DMS 273 treated with DMSO at 0.1 percent for 48 hours (cell line): ENCODE data around the gene BCLAF1.
"Not testable (repeated sequence)": the region's sequence is repeated elsewhere in the genome, so short reads cannot be mapped to it uniquely, and the experiment has no call there.

ENCODE experiments used
- DNase-seq: peaks from one replicate; lab custom pipeline; 2025; lab: John Stamatoyannopoulos, UW

The BCLAF1 gene

GRCh38 chr6:136244061-136244616 lies 45.5 kb downstream of the BCLAF1 start:
- DNase-seq, result no peak

DNA sequence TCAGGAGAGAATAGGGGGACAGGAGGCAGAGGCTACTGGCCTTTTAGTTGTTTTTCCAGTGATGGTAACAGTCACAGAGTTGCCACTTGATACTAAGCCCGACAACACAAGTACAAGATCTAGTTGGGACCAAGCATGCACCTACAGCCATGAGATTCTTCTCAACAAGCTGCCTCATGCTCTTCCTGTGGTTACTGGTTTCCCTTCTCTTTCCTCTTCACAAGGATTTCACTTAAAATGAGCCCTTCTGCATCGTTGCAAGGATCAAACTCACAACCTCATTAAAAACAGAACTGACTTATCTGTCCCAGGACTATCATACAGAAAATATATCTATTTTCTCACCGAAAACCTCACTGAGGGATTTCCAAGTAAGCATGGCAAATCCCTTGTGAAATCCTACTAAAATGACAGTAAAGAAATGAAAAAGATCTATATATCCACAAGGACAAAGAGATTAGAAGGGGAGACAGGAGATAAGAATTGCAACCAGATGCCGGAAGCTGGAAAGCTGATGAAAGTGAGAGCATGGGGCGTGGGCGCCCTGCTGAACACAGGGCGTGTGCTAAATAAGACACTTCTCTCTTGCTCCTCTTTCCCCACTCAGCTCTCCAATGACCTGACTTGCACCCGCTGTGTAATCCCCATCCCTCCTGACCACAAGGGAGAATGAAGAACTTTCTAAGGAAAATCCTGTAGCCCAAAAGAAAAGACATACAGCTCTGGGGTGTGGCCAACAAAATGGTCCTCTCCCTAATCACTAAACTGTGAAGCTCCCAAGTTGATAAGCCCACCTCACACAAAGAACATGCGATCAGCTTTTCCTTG lies 53.0 kb downstream of the BCLAF1 start:
- DNase-seq, result no peak

DNA sequence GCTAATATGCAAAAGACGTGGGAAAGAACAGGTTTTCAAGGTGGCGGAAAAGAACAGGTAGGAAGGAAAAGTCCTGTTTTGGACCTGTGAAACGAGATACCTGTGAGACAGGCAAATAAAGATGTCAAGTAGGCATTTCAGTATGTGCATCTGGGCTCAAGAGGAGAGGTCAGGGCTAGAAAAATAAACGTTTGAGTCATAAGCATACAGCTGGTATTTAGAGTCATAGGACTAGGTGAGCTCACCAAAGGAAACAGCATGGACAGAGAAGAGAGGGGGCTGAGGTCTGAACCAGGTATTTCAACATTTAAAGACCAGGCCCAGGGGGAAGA lies 54.4 kb downstream of the BCLAF1 start:
- DNase-seq, result no peak

DNA sequence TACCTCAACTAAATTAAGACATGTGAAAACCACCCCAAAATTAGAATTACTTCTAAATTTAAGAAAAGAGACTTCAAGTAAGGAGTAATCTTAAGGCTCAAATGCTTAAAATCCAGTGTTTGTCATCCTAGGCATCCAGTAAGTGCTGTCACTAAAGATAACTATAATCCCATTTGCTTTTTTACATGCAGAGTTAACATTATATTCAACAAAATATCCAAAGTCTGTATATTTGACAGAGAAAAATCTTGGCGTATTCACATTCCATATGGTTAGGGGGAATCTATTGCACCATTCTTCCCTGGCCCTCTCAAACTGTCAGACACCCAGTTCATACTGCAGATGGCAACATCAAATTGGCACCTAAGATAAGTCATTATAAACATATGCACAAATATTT lies 56.9 kb downstream of the BCLAF1 start:
- DNase-seq, result no peak

DNA sequence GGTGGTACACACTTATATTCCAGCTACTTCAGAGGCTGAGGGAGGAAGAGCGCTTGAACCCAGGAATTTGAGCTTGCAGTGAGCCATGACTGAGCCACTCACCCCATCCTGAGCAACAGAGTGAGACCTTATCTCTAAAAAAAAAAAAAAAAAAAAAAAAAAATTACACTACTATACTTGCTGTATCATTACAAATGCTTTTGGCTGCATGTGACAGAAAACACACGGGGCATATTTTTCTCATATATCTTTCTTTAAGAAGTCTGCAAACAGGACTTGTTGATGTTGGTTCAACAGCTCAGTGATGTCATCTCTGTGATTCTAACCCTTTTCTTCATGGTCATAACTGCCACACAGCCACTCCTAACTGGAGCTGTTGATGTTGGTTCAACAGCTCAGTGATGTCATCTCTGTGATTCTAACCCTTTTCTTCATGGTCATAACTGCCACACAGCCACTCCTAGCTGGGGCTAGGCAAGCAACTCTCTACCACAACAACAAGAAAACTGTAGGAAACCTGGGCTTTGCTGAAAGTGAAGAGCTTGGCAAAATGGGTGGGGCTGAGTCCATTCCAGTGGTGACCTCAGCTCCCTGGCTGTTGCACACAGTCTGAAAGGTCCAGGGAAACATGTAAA lies 59.3 kb downstream of the BCLAF1 start:
- no peak for DNase-seq

DNA sequence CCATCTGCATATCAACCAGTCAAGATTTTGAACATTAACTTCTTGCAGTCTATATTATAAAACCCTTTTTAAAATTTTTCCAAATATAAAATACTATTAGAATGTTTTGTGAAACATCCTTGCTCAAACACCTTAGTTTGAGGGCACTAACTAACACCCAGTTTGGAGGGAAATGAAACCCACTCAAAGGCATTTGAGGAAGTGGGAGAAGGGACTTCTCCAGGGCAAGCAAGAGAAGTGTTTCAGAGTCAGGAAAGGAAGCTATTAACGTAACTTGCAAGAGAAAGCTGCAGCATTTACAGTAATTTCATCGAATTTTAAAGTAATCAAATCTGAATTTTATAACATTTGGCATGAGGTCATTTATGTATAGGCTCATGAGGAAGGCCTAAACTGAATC lies 60.8 kb downstream of the BCLAF1 start:
- no peak for DNase-seq

DNA sequence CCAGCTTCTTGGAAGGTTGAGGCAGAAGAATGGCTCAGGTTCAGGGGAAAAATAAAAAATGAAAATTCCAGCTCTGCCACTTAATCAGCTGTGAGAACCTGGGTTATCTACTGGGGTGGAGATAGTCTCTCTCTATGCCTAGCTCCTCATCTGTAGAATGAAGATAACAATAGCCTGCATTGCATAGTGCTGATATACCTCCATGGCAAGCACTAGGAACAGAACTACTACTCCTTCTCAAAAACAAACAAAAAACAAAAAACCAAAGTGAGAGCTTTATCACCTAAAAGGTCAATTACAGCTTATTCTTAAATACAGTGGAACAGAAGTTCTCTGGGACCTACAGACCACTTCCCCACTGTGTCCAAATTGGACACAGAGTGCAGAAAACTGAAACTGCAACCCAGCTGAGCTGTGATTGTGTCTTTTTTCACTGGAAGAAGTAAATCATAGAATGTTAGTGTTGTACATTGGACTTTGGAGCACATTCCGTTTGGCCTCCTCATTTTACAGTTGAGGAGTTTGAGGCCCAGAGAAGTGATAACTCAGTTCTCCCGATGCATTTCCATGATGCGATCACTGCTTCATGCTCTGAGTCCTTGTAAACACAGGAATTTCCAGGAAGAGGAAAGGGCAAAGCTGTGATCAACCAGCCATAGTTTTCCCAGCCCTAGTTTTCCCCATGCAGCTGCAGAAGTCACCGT lies 62.8 kb downstream of the BCLAF1 start:
- DNase-seq, result no peak

DNA sequence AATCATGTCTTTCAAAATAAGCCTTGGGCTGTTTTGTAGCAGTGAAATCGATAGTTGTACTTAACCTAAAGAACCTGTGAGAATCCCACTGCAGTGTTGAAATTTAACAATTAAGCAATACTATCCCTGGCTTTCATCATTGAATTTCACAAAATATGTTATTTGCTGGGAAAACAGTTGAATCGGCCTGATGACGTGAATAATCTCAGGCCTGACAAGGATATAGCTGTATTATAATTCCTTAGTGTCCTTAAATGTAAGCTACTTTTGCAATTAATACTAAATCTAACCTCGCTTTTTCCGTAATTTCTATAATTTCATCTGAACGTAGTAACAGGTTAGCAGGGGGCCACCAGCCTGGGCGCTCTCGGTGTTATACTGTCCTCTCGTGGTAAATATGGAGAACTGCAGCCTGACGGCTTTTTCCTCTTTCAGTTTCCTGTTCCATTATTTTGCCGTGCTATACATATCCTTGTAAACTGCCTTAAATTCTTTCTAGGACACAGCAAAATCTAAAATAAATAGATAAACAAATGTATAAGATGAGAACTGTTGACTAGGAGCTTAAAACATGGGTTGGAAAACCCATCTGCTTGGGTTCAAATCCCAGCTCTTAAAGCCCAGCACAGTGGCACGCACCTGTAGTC lies 63.5 kb downstream of the BCLAF1 start:
- no peak for DNase-seq

DNA sequence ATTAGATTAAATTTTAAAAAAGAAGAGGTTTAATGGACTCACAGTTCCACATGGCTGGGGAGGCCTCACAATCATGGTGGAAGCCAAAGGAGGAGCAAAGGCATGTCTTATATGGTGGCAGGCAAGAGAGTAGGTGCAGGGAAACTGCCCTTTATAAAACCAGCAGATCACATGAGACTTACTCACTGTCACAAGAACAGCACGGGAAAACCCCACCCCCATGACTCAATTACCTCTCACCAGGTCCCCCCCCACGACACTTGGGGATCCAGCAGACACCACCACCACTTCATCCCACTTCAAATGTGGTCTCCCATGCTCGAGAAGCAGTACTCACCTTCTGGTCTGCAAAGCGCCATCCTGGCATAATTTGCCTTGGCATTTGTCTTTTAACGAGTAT lies 64.2 kb downstream of the BCLAF1 start:
- no peak for DNase-seq

DNA sequence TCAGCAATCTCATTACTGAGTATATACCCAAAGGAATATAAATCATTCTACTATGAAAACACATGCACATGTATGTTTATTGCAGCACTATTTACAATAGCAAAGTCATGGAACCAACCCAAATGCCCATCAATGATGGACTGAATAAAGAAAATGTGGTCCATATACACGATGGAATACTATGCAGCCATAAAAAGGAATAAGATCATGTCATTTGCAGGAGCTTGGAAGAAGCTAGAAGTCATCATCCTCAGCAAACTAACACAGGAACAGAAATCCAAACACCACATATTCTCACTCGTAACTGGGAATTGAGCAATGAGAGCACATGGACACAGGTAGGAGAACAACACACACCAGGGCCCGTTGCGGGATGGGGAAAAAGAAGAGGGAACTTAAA lies 64.7 kb downstream of the BCLAF1 start:
- not testable (repeated sequence) for DNase-seq

DNA sequence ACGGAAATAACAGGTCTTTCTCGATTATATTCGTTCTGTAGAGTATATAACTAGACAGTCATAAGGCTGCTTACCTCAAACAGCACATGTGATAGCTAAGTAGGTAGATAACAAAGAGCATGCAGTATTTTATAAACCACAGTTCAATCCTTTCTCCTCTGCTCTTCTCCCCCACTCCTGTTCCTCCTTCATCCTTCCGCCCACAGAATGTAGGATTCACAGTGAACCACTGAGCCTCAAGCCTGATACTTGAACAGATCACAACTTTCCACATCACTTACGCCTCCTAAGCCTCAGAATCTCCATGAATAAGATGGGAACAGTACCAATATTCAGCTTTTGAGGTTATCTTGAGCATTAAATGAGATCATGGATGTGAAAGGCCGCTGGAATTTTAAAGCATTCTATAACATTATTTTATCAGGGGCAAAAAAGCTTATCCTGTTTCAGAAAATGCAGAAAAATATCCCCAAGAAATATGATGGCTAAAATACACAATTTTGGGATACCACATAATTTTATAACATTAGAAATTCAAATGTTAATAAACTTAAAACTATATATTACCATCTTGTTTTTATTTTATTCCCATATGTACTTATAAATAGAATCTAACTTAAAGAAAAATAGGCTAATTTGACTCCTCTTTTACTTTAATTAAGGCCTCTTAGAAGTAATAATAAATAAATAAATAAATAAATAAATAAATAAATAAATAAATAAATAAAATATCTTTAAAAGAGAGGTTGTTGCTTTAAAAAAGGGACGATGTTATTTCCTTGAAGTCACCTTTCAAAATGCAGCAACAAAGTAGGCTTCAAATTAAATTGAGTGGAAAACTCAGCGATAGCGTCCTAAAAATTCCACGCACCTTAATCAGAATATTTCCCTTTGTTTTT lies 72.9 kb downstream of the BCLAF1 start:
- no peak for DNase-seq

DNA sequence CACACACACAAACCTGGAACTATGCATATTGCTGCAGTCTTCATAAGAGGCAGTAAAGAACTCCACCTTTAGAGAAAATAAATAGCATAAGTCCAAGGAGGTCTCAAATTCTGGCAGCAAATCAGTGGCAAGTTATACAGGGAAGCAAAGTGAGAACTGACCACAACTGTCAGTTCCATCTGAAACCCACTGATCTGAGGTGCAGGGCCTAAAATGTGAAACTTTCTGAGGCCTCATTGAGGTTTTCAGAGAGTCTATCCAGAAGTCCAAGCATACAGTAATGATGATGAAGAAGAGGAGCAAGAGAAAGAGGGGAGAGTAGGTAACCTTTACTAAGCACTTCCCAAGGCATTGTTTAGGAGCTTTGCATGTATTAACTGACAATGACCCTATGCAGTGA lies 75.8 kb downstream of the BCLAF1 start:
- no peak for DNase-seq

DNA sequence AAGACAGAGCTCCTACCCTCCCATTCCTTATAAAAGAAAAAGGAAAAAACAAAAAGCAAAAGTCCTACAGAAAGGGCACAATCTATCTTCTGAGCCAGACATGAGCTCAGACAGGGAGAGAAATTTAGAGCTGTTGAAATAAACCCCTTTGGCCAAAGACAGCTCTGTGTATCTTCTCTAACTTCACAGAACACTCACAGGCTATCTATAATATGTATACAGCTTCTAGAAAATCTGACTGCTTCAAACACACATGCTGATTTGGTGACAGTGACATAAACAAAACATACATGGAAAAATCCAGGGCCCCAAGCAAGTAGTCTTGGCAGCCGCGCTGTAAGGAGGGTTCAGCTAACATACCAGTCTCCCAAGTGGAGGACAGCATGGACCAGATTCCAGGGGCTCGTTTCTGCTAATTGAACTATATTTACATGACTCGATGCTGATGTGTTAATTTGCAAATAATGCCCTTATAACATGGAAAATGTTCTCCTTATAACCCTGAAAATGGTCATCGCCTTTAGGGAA lies 76.6 kb downstream of the BCLAF1 start:
- no peak for DNase-seq

DNA sequence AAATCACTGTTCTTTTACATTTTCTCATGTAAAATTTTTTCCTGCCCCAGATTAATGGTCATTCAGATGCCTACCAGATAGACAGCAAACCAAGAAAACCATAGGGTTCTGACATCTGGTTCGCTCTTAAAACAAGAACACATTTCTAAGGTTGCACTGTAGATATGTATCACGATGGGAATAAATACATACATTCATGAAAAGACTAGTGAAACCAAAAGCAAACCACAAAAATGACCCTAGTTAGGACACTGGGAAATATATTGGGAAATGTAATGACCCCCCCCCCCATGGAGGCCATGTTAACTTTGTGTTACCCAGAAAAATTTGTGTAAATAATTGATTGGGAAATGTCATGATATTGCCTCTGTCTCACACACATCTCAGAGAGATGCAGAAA lies 77.0 kb downstream of the BCLAF1 start:
- no peak for DNase-seq

GRCh38 chr6:136210398-136211165 lies 79.1 kb downstream of the BCLAF1 start:
- DNase-seq, result no peak

DNA sequence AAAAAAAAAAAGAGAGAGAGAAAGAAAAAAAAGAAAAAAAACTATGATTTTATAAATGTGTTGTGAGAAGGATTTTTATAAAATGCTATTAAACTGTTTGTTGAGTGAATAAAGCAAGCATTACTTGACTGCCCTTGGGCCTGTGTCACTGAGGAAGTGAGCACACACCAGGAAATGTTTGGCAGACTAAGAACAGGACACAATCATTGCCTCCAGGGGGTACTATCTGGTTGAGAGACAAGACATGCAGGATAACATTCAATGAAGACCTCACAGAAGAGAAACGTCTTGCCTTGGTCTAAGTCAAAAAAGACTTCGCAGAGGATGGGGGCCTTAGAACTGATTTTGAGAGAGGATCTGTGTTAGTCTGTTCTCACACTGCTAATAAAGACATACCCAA lies 80.2 kb downstream of the BCLAF1 start:
- no peak for DNase-seq

DNA sequence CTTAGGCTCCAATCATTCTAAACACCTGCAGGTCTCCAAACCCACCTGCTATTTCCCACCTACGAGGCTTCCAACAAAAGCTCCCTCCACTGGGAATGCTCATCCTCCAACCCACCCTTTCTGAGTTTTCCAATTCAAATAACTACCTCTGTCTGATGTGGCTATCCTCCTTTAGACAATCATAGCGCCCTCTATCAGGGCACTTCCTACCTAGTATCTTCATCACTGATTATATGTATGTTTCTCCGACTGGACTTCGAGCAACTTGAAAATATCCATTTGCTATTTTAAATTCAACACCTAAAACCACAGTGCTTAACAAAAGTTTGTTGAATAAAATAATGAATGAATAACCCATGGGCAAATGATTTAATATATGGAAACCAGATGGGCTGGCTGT lies 80.9 kb downstream of the BCLAF1 start:
- DNase-seq, result no peak
